ENCODE results near the gene PLEKHG4B. TPM values are rescaled to one million over a fixed set of nuclear protein-coding genes. Genes with fewer than 3 reads are reported as not detected.

PLEKHG4B gene
- total RNA-seq, 1 experiment from 2014 or later, result 51.4 TPM

DNA sequence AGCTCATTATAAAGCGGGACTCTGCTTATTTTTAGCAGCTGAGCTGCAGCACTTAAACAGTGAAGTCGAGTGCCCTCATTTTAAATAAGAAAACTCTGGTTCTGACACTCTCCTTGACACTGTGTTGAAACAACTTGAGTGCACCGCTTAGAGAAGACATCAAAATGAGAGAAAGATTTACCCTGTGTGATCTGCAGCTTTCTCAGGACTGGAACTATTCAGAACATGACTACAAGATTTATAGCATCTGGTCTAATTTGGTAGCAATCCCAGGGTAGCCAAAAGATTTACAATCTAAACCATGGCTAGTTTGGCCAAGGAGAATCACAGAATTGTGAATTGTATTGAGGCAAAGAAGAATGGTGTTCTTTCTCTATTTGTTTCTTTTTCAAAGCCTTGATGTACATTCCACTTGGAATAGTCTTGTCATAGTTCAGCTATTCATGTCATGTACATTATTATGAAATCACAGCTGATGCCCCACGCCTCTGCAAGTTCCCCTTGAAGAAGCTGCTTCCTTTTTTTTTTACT, 38.7 kb downstream of the PLEKHG4B start:
- Mint-ChIP-seq H3K27me3 (ENCODE audit: low read depth) (no peaks in the 10 kb centered on the region), H3K9me3 (peaks cover 18% of the 10 kb centered on the region), H3K36me3 (peaks cover 36% of the 10 kb centered on the region), H3K4me3 (no peak overlapping the region), H3K4me1 (peaks cover 71% of the 10 kb centered on the region), H3K27ac (peak overlapping the region; percentile 73; the same call in 1 of the 2 replicates)
- CTCF ChIA-PET, result no interaction called here
- no peak for DNase-seq (ENCODE audit: low spot score)
- POLR2A ChIA-PET, result interaction anchor here (1.0 kb wide), 1 partner anchor 39 kb away, joined by 4 read pairs; the partner anchor contains the start of gene PLEKHG4B
- no peak for ATAC-seq
- TF ChIP-seq ATF6 (CRISPR knock-in tag; IDR thresholded peaks at IDR 0.05) (no peak), ELF4 (CRISPR knock-in tag; IDR thresholded peaks at IDR 0.05; ENCODE audit: low read depth) (no peak), SOX15 (CRISPR knock-in tag; IDR thresholded peaks at IDR 0.05) (no peak), ZNF423 (CRISPR knock-in tag; IDR thresholded peaks at IDR 0.05) (no peak), ZNF121 (CRISPR knock-in tag; IDR thresholded peaks at IDR 0.05) (no peak), SMAD3 (CRISPR knock-in tag; IDR thresholded peaks at IDR 0.05; ENCODE audit: borderline replicate concordance) (no peak), NR3C1 (CRISPR knock-in tag; conservative IDR thresholded peaks at IDR 0.05; ENCODE audit: low read depth) (no peak), TCF7 (CRISPR knock-in tag; IDR thresholded peaks at IDR 0.05; ENCODE audit: low read depth) (no peak), ZNF138 (CRISPR knock-in tag; conservative IDR thresholded peaks at IDR 0.05) (no peak), NFATC4 (CRISPR knock-in tag; IDR thresholded peaks at IDR 0.05) (no peak), FOXK1 (CRISPR knock-in tag; IDR thresholded peaks at IDR 0.05) (no peak), MYBL2 (CRISPR knock-in tag; IDR thresholded peaks at IDR 0.05) (no peak), ZNF219 (CRISPR knock-in tag; IDR thresholded peaks at IDR 0.05; ENCODE audit: borderline replicate concordance) (no peak)
- TF ChIP-seq, protein P1, sequence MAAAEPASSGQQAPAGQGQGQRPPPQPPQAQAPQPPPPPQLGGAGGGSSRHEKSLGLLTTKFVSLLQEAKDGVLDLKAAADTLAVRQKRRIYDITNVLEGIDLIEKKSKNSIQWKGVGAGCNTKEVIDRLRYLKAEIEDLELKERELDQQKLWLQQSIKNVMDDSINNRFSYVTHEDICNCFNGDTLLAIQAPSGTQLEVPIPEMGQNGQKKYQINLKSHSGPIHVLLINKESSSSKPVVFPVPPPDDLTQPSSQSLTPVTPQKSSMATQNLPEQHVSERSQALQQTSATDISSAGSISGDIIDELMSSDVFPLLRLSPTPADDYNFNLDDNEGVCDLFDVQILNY (CRISPR knock-in tag; IDR thresholded peaks at IDR 0.05), result no peak
- TF ChIP-seq, protein P2, sequence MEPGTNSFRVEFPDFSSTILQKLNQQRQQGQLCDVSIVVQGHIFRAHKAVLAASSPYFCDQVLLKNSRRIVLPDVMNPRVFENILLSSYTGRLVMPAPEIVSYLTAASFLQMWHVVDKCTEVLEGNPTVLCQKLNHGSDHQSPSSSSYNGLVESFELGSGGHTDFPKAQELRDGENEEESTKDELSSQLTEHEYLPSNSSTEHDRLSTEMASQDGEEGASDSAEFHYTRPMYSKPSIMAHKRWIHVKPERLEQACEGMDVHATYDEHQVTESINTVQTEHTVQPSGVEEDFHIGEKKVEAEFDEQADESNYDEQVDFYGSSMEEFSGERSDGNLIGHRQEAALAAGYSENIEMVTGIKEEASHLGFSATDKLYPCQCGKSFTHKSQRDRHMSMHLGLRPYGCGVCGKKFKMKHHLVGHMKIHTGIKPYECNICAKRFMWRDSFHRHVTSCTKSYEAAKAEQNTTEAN (CRISPR knock-in tag; IDR thresholded peaks at IDR 0.05), result no peak
- TF ChIP-seq, protein P3, sequence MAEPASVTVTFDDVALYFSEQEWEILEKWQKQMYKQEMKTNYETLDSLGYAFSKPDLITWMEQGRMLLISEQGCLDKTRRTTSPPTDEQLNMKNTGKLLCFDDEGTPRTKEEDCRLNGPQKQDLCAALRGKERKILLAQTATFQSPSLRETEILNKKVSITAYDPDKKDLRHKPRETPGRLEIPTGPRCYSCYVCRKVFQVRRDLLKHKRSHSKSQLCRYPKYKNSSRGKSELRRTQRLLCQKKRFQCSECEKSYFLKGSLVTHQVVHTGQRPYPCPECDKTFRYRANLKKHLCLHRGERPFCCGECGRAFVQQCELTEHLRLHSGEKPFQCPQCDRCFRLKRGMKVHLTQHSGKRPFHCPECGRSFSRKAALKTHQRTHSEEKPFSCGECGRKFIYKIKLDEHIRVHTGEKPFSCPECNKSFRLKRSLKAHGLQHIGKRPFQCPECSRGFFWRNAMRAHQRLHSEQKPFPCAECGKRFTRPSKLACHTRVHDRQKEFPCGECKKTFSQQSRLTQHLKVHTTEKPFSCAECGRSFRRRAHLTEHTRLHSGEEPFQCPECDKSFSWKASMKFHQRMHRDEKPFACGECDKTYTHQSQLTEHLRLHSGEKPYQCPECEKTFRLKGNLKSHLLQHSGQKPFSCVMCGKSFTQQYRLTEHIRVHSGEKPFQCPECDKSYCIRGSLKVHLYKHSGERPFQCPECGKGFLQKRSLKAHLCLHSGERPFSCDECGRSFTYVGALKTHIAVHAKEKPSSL (CRISPR knock-in tag; conservative IDR thresholded peaks at IDR 0.05), result no peak
- TF ChIP-seq, protein P4, sequence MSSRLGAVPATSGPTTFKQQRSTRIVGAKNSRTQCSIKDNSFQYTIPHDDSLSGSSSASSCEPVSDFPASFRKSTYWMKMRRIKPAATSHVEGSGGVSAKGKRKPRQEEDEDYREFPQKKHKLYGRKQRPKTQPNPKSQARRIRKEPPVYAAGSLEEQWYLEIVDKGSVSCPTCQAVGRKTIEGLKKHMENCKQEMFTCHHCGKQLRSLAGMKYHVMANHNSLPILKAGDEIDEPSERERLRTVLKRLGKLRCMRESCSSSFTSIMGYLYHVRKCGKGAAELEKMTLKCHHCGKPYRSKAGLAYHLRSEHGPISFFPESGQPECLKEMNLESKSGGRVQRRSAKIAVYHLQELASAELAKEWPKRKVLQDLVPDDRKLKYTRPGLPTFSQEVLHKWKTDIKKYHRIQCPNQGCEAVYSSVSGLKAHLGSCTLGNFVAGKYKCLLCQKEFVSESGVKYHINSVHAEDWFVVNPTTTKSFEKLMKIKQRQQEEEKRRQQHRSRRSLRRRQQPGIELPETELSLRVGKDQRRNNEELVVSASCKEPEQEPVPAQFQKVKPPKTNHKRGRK (CRISPR knock-in tag; IDR thresholded peaks at IDR 0.05; ENCODE audit: borderline replicate concordance), result no peak

GRCh38 chr5:136901-137300, 44.9 kb downstream of the PLEKHG4B start:
- Mint-ChIP-seq H3K27me3 (ENCODE audit: low read depth) (no peaks in the 10 kb centered on the region; the same call in 1 of the 2 replicates), H3K4me1 (peaks cover 36% of the 10 kb centered on the region), H3K36me3 (peaks cover 23% of the 10 kb centered on the region), H3K27ac (0 out of 2 replicates have a peak overlapping the region, but pooled peaks have one; percentile 51), H3K9me3 (0 out of 2 replicates have a peak, but pooled peaks cover under 1% of the 10 kb centered on the region), H3K4me3 (no peak overlapping the region)
- ChIA-PET CTCF (no interaction called here), POLR2A (no interaction called here)
- no peak for DNase-seq (ENCODE audit: low spot score)
- no peak for ATAC-seq
- TF ChIP-seq ZNF317 (CRISPR knock-in tag; IDR thresholded peaks at IDR 0.05; ENCODE audit: borderline replicate concordance, low read depth) (no peak), MLX (CRISPR knock-in tag; IDR thresholded peaks at IDR 0.05) (no peak), MXD4 (CRISPR knock-in tag; IDR thresholded peaks at IDR 0.05; ENCODE audit: borderline replicate concordance) (no peak), SP1 (CRISPR knock-in tag; conservative IDR thresholded peaks at IDR 0.05) (no peak), GTF2I (CRISPR knock-in tag; conservative IDR thresholded peaks at IDR 0.05) (no peak), ESRRA (CRISPR knock-in tag; IDR thresholded peaks at IDR 0.05; ENCODE audit: borderline replicate concordance) (no peak), JAZF1 (CRISPR knock-in tag; IDR thresholded peaks at IDR 0.05) (no peak), SOX15 (CRISPR knock-in tag; IDR thresholded peaks at IDR 0.05) (no peak), ZBTB21 (CRISPR knock-in tag; IDR thresholded peaks at IDR 0.05; ENCODE audit: borderline replicate concordance) (no peak), ZNF396 (CRISPR knock-in tag; IDR thresholded peaks at IDR 0.05; ENCODE audit: borderline replicate concordance) (no peak), GABPB1 (CRISPR knock-in tag; IDR thresholded peaks at IDR 0.05) (no peak)

Data from WTC11 (cell line).